AG04449 (cell line): ENCODE data around the gene PTPRT.

ENCODE experiments used
- CTCF ChIA-PET: fragments of 350-600 bp; formaldehyde crosslinking; extraction: SDS; loops from one replicate; lab custom pipeline; 2021; ENCODE audit warnings: antibody characterized with exemption; lab: Yijun Ruan, JAX
- POLR2A ChIA-PET: fragments of 400-600, 350-600 bp; formaldehyde crosslinking; extraction: SDS; loops from one replicate; lab custom pipeline; 2020; ENCODE audit warnings: antibody characterized with exemption, inconsistent platforms; lab: Yijun Ruan, JAX
- DNase-seq: peaks from one replicate; pipeline ENCODE4 v3.0.0-alpha.2; 2010; ENCODE audit warnings: low read depth, low spot score
- H3K4me3 ChIP-seq: 2 replicates; pipeline ENCODE4 v1.5.1; 2011; ENCODE audit warnings: low read depth, mild to moderate bottlenecking, control low read depth, low read length
- TF ChIP-seq, protein P1 (sequence below): IDR thresholded peaks from one replicate; pipeline ENCODE4 v1.5.1; 2011; ENCODE audit warnings: mild to moderate bottlenecking, moderate library complexity, low read length, control low read depth, inconsistent platforms; ENCODE audit not compliant: insufficient read depth; ENCODE audit errors: missing control alignments

The PTPRT gene

DNA sequence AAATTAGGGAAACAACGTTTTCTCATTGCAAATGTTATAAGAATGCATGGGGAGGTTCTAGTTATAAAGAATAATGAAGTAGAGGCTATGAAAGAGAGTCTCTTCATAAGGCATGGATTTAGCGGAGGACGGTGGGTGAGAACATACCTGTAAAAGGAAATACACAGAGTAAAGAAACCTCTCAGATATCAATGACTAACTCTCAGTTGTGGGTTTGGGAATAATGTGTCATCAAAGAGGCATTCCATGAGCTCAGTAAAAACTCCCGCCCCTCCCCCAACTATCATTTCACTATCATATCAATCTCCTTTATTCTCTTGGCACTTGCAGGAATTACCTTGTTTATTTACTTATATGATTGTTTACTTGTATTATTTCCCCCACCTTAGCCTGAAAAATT is 695.4 kb downstream of the PTPRT start:
- DNase-seq, result no peak
- no peak overlapping the region for H3K4me3 ChIP-seq
- TF ChIP-seq, protein P1, sequence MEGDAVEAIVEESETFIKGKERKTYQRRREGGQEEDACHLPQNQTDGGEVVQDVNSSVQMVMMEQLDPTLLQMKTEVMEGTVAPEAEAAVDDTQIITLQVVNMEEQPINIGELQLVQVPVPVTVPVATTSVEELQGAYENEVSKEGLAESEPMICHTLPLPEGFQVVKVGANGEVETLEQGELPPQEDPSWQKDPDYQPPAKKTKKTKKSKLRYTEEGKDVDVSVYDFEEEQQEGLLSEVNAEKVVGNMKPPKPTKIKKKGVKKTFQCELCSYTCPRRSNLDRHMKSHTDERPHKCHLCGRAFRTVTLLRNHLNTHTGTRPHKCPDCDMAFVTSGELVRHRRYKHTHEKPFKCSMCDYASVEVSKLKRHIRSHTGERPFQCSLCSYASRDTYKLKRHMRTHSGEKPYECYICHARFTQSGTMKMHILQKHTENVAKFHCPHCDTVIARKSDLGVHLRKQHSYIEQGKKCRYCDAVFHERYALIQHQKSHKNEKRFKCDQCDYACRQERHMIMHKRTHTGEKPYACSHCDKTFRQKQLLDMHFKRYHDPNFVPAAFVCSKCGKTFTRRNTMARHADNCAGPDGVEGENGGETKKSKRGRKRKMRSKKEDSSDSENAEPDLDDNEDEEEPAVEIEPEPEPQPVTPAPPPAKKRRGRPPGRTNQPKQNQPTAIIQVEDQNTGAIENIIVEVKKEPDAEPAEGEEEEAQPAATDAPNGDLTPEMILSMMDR, result no peak
- ChIA-PET CTCF (no interaction called here), POLR2A (no interaction called here)

DNA sequence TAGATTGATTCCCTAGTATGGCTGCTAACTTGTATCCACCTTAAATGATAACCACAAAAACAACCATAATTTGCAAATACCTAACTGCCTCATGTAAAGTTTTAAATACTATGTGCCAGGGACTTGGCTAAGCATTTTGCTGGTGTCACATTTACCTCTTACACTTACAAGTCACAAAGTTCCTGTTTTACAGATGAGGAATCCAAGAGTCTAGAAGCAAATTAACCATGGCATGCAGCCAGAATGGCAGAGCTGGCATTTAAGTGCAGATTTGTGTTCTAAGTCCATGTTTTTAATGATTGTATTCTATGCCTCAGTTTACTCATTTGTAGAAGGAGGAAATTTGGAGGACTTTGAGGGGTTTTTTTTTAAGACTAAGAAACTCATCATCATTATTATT is 696.7 kb downstream of the PTPRT start:
- ChIA-PET POLR2A (no interaction called here), CTCF (no interaction called here)
- TF ChIP-seq, protein P1, result no peak
- DNase-seq, result no peak
- no peak overlapping the region for H3K4me3 ChIP-seq

DNA sequence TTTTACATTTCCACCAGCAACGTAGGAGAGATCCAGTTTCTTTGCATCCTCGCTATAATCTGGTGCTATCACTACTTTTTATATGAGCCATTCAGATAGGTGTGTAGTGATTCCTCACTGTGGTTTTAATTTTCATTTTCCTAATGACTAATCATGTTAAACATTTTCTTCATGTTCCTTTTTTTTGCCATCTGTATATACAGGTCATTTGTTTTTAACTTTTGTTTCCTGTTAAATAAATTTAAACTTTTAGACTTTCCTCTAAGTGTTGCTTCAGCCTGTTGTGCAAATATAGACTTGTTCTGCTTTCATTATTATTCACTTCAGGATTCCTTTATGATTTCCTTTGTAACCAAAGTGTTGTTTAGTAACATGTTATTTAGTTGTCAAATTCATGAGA is 697.4 kb downstream of the PTPRT start:
- CTCF ChIA-PET, result no interaction called here

DNA sequence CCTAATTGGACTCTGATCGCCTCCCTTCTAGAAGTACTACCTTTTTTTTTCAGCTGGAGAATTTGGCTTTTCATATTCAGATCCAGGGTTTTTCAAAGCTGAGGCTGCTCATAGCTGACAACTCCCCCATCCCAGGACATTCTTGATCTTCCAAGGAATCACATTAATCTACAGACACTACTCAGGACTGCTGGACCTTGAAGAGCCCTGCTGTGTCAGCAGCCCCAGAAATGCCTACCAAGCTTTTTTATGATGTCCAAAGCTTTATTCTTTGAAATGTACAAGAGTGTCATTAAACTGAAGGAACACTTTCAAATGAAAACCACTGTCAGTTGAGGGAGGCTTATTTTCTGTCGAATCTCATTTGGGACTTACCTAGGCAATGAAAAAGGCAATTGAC is 704.1 kb downstream of the PTPRT start:
- ChIA-PET CTCF (no interaction called here), POLR2A (no interaction called here)
- H3K4me3 ChIP-seq, result no peak overlapping the region
- TF ChIP-seq, protein P1, result no peak
- no peak for DNase-seq

More for the DNA sequence above, 697.4 kb downstream of the PTPRT start:
- DNase-seq, result no peak
- no peak overlapping the region for H3K4me3 ChIP-seq
- TF ChIP-seq, protein P1, result no peak
- POLR2A ChIA-PET, result no interaction called here

DNA sequence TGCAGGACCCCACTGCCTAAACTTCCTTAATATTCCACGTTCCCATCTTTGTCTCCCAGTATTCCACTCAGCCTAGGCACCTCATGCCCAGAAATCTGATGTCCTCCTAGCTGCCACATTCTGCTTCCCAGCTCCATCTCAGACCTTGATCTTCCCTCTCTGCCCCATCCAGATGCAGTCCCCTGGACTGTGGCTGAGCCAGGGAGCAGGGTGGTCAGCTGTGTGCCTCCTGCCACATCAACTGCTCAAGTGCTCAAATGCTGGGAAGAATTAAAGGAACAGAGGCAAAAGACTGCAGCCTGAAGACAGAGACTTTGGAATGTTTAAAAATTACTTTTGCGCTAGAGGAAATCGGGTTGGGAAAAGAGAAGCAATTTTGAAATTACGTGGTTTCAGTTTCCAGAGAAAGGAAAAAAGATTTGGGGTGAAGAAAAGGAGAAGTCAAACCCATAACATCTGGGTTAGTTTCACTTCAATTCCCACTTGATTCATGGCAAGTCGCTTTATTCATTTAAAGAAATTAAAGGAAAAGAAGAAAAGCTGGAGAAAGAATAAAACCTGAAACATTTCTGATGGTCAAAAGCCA is 704.8 kb downstream of the PTPRT start:
- no peak overlapping the region for H3K4me3 ChIP-seq
- DNase-seq, result no peak
- ChIA-PET CTCF (no interaction called here), POLR2A (no interaction called here)
- TF ChIP-seq, protein P1, result no peak

DNA sequence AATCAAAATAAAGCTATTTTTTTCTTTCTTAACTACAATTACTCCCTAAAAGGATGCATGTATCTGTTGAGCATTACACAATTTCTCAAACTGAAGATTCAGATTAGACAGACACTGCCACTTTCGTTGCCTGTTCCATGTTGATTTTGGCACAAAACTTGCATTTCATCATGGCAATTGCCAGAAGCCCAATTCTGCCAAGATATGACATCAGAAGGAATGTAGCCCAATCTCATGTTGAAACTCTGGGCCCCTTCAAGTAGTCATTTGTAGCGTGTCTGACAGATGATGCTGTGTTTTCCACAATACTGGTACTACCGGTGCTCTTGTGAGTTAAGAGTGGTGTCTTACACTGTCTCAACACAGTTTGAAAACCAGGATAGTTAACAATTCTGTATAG is 705.4 kb downstream of the PTPRT start:
- TF ChIP-seq, protein P1, result no peak
- no peak for DNase-seq
- POLR2A ChIA-PET, result no interaction called here
- CTCF ChIA-PET, result no interaction called here
- H3K4me3 ChIP-seq, result no peak overlapping the region
